Sigmoid colon (tissue), 4 donors: Measurements from ENCODE around the gene ACADM.

Experiments used
- EP300 ChIP-seq, 4 donors: sonication (generic); formaldehyde crosslinking; IDR thresholded peaks; one replicate each; pipeline ENCODE4 v1.6.1; 2017; ENCODE audit warnings: antibody characterized with exemption in 4 of 4
- POLR2A ChIP-seq, 2 donors: fragments of 450-650 bp; IDR thresholded peaks; one replicate each; pipeline ENCODE4 v1.6.1; 2016; ENCODE audit warnings: antibody characterized with exemption in 2 of 2, mild to moderate bottlenecking in 2 of 2, moderate library complexity in 2 of 2
- POLR2AphosphoS5 ChIP-seq, 4 donors: sonication (generic); formaldehyde crosslinking; IDR thresholded peaks; one replicate each; pipeline ENCODE4 v1.6.1; 2017; ENCODE audit warnings: antibody characterized with exemption in 4 of 4
- TF ChIP-seq, protein P1 (sequence below), 4 experiments: fragments of 450-650 bp in 3 of 4; fragments of 200-600 bp in 1 of 4; IDR thresholded peaks; one replicate each; pipeline ENCODE4 v1.5.1; 2016 to 2019; ENCODE audit warnings: antibody characterized with exemption in 4 of 4, mild to moderate bottlenecking in 3 of 4, moderate library complexity in 2 of 4

GRCh38 chr1:75785320-75785982 is 60.9 kb downstream of the ACADM start:
- TF ChIP-seq EP300 (IDR thresholded peaks at IDR 0.05) (no peak), POLR2AphosphoS5 (IDR thresholded peaks at IDR 0.05) (no peak), POLR2A (IDR thresholded peaks at IDR 0.05) (no peak)
- TF ChIP-seq, protein P1, sequence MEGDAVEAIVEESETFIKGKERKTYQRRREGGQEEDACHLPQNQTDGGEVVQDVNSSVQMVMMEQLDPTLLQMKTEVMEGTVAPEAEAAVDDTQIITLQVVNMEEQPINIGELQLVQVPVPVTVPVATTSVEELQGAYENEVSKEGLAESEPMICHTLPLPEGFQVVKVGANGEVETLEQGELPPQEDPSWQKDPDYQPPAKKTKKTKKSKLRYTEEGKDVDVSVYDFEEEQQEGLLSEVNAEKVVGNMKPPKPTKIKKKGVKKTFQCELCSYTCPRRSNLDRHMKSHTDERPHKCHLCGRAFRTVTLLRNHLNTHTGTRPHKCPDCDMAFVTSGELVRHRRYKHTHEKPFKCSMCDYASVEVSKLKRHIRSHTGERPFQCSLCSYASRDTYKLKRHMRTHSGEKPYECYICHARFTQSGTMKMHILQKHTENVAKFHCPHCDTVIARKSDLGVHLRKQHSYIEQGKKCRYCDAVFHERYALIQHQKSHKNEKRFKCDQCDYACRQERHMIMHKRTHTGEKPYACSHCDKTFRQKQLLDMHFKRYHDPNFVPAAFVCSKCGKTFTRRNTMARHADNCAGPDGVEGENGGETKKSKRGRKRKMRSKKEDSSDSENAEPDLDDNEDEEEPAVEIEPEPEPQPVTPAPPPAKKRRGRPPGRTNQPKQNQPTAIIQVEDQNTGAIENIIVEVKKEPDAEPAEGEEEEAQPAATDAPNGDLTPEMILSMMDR (IDR thresholded peaks at IDR 0.05) = no peak
